ENCODE data around the gene TOP1.

TOP1 gene

GRCh38 chr20:41152108-41152757 is 123.6 kb downstream of the TOP1 start:
- Mint-ChIP-seq H3K4me3 (peak overlapping the region; percentile 18 to 70), H3K27me3 (no peaks in the 10 kb centered on the region), H3K27ac (peak overlapping the region; percentile 51 to 89), H3K9me3 (no peaks in the 10 kb centered on the region), H3K36me3 (ENCODE audit: insufficient read depth) (peaks cover 11% of the 10 kb centered on the region), H3K4me1 (ENCODE audit: low read depth in 2 of 2) (peaks cover 86 to 88% of the 10 kb centered on the region in 2 donors)
- ATAC-seq (replicated peaks) (no peak), DNase-seq (no peak)

GRCh38 chr20:41154436-41155176 is 126.0 kb downstream of the TOP1 start:
- Mint-ChIP-seq H3K27me3 (no peaks in the 10 kb centered on the region), H3K9me3 (no peaks in the 10 kb centered on the region), H3K4me3 (peak overlapping the region; percentile 48 to 56), H3K36me3 (ENCODE audit: insufficient read depth) (peaks cover 22% of the 10 kb centered on the region), H3K27ac (peak overlapping the region; percentile 51 to 98), H3K4me1 (ENCODE audit: low read depth in 2 of 2) (peaks cover 90 to 91% of the 10 kb centered on the region in 2 donors)
- ATAC-seq (replicated peaks) (no peak), DNase-seq (no peak)

GRCh38 chr20:41155261-41155660 is 126.6 kb downstream of the TOP1 start:
- no peak for DNase-seq
- Mint-ChIP-seq H3K27me3 (no peaks in the 10 kb centered on the region), H3K36me3 (ENCODE audit: insufficient read depth) (peaks cover 26% of the 10 kb centered on the region), H3K4me3 (peak overlapping the region; percentile 48 to 56), H3K9me3 (no peaks in the 10 kb centered on the region), H3K4me1 (ENCODE audit: low read depth in 2 of 2) (peaks cover 95% of the 10 kb centered on the region in 2 donors), H3K27ac (peak overlapping the region; percentile 98 to 99)
- ATAC-seq (replicated peaks) = no peak

- H3K27me3 Mint-ChIP-seq = no peaks in the 10 kb centered on the region
- peak overlapping the region; percentile 86 to 89 for H3K4me3 Mint-ChIP-seq
- ATAC-seq (replicated peaks) (no peak), DNase-seq (no peak)
- H3K9me3 Mint-ChIP-seq = no peaks in the 10 kb centered on the region
- peaks cover 87% of the 10 kb centered on the region in 2 donors for H3K4me1 Mint-ChIP-seq (ENCODE audit: low read depth in 2 of 2)
- H3K36me3 Mint-ChIP-seq (ENCODE audit: insufficient read depth) = peaks cover 42% of the 10 kb centered on the region
- peak overlapping the region; percentile 98 to 99 for H3K27ac Mint-ChIP-seq
These were observed 129.5 kb downstream of the TOP1 start for GRCh38 chr20:41158082-41158625.

GRCh38 chr20:41159547-41159946 is 130.9 kb downstream of the TOP1 start:
- no peaks in the 10 kb centered on the region for H3K9me3 Mint-ChIP-seq
- peak overlapping the region; percentile 98 to 99 for H3K27ac Mint-ChIP-seq
- peaks cover 53% of the 10 kb centered on the region for H3K36me3 Mint-ChIP-seq (ENCODE audit: insufficient read depth)
- H3K27me3 Mint-ChIP-seq = no peaks in the 10 kb centered on the region
- DNase-seq (no peak), ATAC-seq (replicated peaks) (no peak)
- peak overlapping the region; percentile 58 to 89 for H3K4me3 Mint-ChIP-seq
- peaks cover 81 to 92% of the 10 kb centered on the region in 2 donors for H3K4me1 Mint-ChIP-seq (ENCODE audit: low read depth in 2 of 2)

- H3K4me3 Mint-ChIP-seq = peak overlapping the region; percentile 24 to 46
- no peak for DNase-seq
- peaks cover 70 to 87% of the 10 kb centered on the region in 2 donors for H3K4me1 Mint-ChIP-seq (ENCODE audit: low read depth in 2 of 2)
- no peak for ATAC-seq (replicated peaks)
- H3K27ac Mint-ChIP-seq = peak overlapping the region; percentile 98 to 99
- H3K27me3 Mint-ChIP-seq = no peaks in the 10 kb centered on the region
- peaks cover 64% of the 10 kb centered on the region for H3K36me3 Mint-ChIP-seq (ENCODE audit: insufficient read depth)
- H3K9me3 Mint-ChIP-seq = no peaks in the 10 kb centered on the region
These were observed 132.1 kb downstream of the TOP1 start for GRCh38 chr20:41160686-41161085.

- H3K4me1 Mint-ChIP-seq (ENCODE audit: low read depth in 2 of 2) = peaks cover 66 to 82% of the 10 kb centered on the region in 2 donors
- ATAC-seq (replicated peaks) (peak; percentile 66), DNase-seq (peak in 2 of 3 experiments; percentile 33 to 38)
- H3K9me3 Mint-ChIP-seq = no peaks in the 10 kb centered on the region
- H3K27me3 Mint-ChIP-seq = no peaks in the 10 kb centered on the region
- peak overlapping the region; percentile 57 to 68 for H3K4me3 Mint-ChIP-seq
- H3K27ac Mint-ChIP-seq = peak overlapping the region; percentile 93 to 98
- H3K36me3 Mint-ChIP-seq (ENCODE audit: insufficient read depth) = peaks cover 70% of the 10 kb centered on the region
These were observed 133.3 kb downstream of the TOP1 start for GRCh38 chr20:41161886-41162285.

- H3K4me1 Mint-ChIP-seq (ENCODE audit: low read depth in 2 of 2) = peaks cover 66 to 82% of the 10 kb centered on the region in 2 donors
These were observed 133.8 kb downstream of the TOP1 start for GRCh38 chr20:41162396-41162795.

GRCh38 chr20:41163821-41164220 is 135.2 kb downstream of the TOP1 start:
- no peak for DNase-seq
- H3K36me3 Mint-ChIP-seq (ENCODE audit: insufficient read depth) = peaks cover 73% of the 10 kb centered on the region
- H3K9me3 Mint-ChIP-seq = no peaks in the 10 kb centered on the region
- no peaks in the 10 kb centered on the region for H3K27me3 Mint-ChIP-seq
- ATAC-seq (replicated peaks) = no peak
- peak overlapping the region in 1 of 2 donors; percentile 31 for H3K4me3 Mint-ChIP-seq
- peak overlapping the region; percentile 93 to 98 for H3K27ac Mint-ChIP-seq
- peaks cover 55 to 77% of the 10 kb centered on the region in 2 donors for H3K4me1 Mint-ChIP-seq (ENCODE audit: low read depth in 2 of 2)

More at GRCh38 chr20:41162396-41162795, 133.8 kb downstream of the TOP1 start:
- DNase-seq = no peak
- no peaks in the 10 kb centered on the region for H3K27me3 Mint-ChIP-seq
- peak; percentile 38 for ATAC-seq (replicated peaks)
- peak overlapping the region; percentile 93 to 98 for H3K27ac Mint-ChIP-seq
- peaks cover 66% of the 10 kb centered on the region for H3K36me3 Mint-ChIP-seq (ENCODE audit: insufficient read depth)
- H3K9me3 Mint-ChIP-seq = no peaks in the 10 kb centered on the region
- peak overlapping the region; percentile 57 to 68 for H3K4me3 Mint-ChIP-seq

- Mint-ChIP-seq H3K4me3 (peak overlapping the region in 1 of 2 donors; percentile 26), H3K27ac (peak overlapping the region; percentile 73 to 93), H3K9me3 (no peaks in the 10 kb centered on the region), H3K4me1 (ENCODE audit: low read depth in 2 of 2) (peaks cover 43 to 63% of the 10 kb centered on the region in 2 donors), H3K36me3 (ENCODE audit: insufficient read depth) (peaks cover 78% of the 10 kb centered on the region), H3K27me3 (no peaks in the 10 kb centered on the region)
- ATAC-seq (replicated peaks) (no peak), DNase-seq (no peak)
These were observed 136.6 kb downstream of the TOP1 start for GRCh38 chr20:41165001-41165882.

- Mint-ChIP-seq H3K4me1 (ENCODE audit: low read depth in 2 of 2) (peaks cover 38 to 60% of the 10 kb centered on the region in 2 donors), H3K27me3 (no peaks in the 10 kb centered on the region), H3K36me3 (ENCODE audit: insufficient read depth) (peaks cover 87% of the 10 kb centered on the region), H3K9me3 (no peaks in the 10 kb centered on the region), H3K4me3 (peak overlapping the region in 1 of 2 donors; percentile 44), H3K27ac (peak overlapping the region; percentile 73 to 93)
- ATAC-seq (replicated peaks) (no peak), DNase-seq (no peak)
These were observed 137.8 kb downstream of the TOP1 start for GRCh38 chr20:41166201-41167117.

GRCh38 chr20:41167118-41167470 is 138.5 kb downstream of the TOP1 start:
- Mint-ChIP-seq H3K27ac (peak overlapping the region; percentile 73 to 93), H3K4me1 (ENCODE audit: low read depth in 2 of 2) (peaks cover 33 to 61% of the 10 kb centered on the region in 2 donors), H3K4me3 (peak overlapping the region in 1 of 2 donors; percentile 44), H3K9me3 (no peaks in the 10 kb centered on the region), H3K27me3 (no peaks in the 10 kb centered on the region), H3K36me3 (ENCODE audit: insufficient read depth) (peaks cover 90% of the 10 kb centered on the region)
- DNase-seq (no peak), ATAC-seq (replicated peaks) (no peak)
